A172 (cell line): ENCODE measurements around the gene FCHSD2. TPM values are rescaled to one million over a fixed set of nuclear protein-coding genes. Genes with fewer than 3 reads are reported as not detected.
"Not testable (repeated sequence)": the region's sequence is repeated elsewhere in the genome, so short reads cannot be mapped to it uniquely, and the experiment has no call there.

Source experiments
- DNase-seq: peaks from one replicate; pipeline ENCODE4 v3.0.0-alpha.2; 2015; ENCODE audit warnings: low spot score
- total RNA-seq: library from RNA; depleted of rRNA; stranded (reverse); fragments of >200 nt; shearing (Covaris generic); gene quantifications from 2 replicates; pipeline ENCODE4 v1.2.3, GENCODE V29; 2014

FCHSD2 gene
- total RNA-seq, 1 experiment from 2014 or later: 8.7 TPM

DNA sequence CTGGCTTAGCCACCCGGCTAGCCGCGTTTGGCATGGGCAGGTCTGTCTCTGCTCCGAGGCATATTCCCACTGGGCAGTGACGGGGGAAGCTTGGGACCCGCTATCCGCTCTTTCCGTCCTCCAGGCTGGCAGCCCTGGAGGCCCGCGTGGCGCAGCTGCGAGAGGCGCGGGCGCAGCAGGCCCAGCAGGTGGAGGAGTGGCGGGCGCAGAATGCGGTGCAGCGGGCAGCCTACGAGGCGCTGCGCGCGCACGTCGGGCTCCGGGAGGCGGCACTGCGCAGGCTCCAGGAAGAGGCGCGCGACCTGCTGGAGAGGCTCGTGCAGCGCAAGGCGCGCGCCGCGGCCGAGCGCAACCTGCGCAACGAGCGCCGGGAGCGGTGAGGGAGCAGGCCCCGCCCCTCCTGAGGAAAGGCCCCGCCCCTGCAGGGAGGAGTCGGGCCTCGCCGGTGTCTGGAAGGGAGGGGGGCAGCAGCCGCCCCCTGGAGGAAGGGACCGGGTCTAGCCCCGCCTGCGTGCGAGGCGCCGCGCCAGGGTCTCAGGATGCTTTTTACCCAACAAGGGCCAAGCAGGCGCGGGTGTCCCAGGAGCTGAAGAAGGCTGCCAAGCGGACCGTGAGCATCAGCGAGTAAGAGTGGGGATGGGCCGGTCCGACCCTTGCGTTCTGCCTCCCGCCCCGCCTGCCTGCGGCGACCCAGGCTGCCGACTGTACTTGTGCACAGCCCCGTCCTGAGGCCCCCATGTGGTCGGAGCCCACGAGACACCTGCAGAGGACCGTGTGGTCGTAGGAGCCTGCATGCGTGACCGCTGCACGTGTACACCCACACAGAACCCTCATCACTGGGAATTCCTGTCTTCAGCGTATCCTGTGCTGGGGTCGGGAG, 320.0 kb downstream of the FCHSD2 start:
- no peak for DNase-seq

DNA sequence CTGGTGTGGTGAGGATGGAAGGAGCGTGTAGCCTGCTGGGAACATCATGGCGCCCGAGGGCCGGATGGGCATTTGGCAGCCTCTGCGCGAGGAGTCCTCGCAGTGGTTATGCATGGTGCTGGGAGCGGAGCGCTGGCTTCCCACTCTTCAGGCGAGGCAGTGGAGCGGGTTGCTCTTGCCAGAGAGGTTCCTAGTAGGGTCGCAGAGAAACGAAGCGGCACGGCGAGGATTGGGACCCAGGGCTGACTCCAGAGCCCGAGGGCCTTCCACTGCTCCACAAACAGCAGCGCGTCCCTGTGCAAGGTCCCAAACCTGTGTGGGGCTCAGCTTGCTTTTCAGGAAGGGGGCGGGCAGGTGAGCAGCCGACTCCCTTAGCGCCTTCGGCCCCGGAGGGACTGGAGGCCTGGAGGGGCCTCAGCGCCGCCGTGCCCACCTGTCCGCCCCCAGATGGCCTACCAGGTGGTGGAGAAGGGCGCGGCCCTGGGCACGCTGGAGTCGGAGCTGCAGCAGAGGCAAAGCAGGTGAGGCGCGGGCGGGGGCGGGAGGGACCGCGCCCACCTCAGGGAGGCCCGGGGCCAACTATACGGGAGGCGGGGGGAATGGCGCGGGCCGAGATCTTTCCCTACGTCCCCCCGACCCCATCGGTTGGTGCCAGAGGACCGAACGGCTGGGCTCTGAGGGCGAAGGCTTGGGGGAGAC, 320.7 kb downstream of the FCHSD2 start:
- no peak for DNase-seq

DNA sequence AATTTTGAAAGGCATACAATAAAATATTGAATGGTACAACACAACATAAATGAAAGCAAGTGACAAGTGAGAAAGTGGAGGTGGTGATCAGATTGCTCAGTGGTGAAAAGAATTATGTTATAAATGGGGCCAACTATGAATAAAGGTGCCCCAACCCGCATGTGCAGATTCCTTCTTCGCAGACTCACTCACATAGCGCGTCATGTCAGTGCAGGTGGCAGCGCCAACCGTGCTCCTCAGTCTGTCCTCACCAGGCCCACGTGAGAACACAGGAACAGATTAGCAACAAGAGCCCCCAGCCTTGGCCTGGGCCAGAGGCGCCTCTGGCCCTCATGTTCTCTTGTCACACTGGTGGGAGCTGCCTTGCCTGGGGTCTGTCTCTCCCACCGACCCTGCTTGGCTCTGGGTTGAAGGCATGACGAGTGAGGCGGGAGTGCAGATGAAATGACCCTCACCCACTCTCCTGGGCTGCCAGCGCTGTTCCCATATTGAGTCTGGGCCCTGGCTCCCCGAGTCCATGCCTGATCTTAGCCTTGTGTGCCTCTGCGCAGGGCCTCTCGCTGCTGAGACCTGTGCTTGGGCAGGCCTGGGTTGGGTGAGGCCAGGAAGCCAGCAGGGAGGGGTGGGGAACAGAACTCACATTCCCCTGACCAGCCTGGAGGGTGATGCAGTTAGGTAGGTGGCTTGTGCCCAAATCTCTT, 321.5 kb downstream of the FCHSD2 start:
- DNase-seq: no peak

DNA sequence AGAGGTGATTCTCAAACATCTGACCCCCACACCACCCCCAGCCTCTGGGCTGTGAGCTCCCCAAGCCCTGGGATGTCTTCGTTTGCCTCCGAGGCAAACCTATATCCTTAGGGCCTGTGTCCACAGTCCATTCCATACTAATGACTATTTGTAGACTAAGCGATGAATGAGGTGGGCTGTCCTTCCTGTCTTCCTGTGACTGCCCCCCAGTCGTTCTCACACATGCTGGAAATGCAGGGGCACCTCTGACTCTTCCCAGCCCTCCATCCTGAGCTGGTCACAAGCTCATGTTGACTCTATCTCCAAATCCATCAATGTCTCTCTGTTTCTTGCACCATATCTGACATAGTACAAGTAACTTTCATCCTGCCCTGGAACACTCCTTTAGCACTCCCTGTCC, 323.1 kb downstream of the FCHSD2 start:
- DNase-seq: no peak

DNA sequence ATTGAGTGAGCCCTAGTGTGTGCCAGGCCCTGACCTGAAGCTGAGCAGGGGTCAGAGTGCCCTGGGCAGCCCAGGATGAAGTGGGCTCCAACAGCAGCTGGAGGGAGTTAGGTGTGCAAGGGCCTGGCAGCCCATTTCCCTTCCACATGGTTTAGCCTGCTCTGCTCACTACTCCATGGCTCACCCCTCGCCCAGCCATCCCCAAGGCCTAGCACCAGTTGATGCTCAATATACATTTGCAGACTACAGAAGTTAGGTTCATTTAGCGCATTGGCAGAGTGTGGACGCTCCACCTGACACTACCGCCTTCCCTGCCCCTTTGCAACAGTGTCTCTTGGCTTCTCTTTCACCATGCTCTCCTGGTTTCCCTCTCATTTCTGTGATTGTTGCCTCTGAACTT, 324.2 kb downstream of the FCHSD2 start:
- no peak for DNase-seq

DNA sequence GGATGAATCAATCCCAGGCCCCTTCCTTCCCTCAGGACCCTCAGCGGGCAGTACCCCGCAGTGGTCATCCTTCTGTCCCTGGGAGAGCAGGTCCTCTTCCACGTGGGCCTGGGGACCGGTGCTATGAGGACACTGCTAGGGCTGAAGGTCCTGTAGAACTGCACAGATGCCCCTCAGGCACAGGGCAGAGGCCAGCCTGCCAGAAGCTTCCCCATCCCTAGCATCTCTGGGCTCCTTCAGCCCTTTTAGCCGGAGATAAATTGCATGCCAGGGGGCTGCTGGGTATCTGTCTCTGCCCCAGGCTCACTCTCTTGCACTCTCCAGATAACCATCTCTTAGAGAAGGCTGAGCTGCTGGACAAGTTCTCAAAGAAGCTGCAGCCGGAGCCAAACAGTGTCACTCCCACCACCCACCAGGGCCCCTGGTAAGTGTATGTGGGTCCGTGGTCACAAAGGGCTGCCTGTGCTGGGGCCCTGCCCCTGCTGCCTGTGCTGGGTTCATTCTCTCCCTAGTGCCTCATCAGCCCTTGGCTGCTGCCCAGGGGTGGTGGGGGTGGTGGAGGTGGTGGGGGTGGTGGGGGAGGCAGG, 325.6 kb downstream of the FCHSD2 start:
- no peak for DNase-seq

DNA sequence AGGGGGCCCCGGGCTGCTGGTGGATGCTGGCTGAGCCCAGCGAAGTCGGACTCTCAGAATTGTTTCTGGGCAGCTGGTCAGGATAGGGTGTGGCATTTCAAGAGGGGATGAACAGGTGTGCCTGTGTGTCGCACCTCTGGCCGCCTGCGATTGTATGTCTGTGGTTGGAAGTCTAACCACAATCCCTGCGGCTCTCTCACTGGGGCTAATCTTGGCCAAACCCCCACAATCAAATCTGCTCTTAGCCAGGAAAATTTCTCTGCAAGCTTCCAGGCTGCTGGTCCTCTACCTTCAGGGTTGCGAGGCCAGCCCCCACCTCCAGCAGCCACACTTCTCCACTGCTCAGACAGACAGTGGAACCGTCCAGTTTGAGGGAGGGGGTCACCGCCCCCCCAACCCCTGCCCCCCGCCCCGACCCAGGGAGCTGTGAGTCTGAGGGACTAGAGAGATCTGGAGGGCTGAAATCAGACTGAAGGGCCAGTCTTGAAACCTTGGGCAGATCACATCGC, 327.0 kb downstream of the FCHSD2 start:
- peak; percentile 58 for DNase-seq

DNA sequence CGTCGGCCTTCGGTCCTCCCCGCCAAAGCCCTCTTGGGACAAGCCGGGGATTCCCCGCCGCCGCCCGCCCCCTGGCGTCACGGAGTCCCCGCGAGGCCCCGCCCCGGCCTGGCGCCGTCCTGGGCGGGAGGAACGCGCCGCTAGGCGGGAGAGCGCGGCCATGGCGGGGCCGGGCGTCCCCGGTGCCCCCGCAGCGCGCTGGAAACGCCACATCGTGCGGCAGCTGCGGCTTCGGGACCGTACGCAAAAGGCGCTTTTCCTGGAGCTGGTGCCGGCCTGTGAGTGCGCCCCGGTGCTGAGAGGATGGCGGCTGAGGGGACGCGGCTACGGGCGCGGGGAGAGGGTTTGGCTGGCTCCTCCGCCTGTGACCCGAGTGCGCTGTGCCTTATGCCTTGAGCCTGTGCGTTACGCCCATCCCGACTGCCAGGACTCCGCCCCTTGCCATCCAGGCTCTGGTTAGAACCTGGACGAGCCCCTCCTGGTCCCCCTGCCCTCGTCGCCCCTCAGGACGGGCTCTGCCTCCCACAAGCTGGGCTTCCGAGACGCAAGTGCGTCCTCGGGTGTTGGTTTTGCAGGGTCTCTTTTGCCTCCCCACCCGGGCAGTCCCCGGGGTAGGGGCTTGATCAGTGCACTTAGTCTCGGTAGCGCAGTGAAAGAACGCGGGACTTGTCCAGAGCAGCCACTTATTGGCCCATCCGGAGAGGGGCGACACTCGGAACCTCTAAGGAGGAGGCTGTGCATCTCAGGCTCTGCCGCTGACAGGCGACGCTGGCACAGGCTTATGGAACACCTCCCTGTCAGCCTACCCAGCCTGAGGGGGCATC, 327.6 kb downstream of the FCHSD2 start, which contains the start of gene ATG16L2:
ATG16L2 (plus strand) TSS at position 126 of the 824 bp plus-strand sequence; CDS start at position 161, 35 bp downstream.
- DNase-seq: peak; percentile 77

DNA sequence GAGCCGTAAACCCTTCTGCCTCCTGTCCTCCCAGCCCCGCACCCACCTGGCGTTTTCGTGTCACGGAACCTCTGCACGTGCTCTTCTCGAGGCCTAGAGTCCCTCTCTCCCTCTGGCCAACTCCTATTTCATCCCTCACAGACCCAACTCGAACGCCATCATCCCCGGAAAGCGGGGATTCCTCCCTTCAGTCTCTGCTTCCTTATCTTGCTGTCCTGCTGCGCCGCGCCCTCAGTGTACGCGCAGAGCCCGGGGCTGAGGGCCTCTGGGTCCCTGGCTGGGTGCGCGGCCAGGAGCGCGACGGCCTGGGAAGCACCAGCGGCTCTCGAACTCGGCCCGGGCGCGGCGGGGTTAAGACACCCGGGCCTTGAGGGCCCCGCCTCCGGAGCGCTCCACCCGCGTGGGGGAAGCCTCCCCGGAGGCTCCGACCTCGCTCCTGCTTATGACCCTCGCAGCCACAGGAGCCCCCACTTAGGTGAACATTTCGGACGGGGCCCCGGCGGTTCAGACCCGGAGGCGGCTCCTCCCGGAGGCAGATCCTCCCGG, 328.3 kb downstream of the FCHSD2 start:
- peak; percentile 65 for DNase-seq

DNA sequence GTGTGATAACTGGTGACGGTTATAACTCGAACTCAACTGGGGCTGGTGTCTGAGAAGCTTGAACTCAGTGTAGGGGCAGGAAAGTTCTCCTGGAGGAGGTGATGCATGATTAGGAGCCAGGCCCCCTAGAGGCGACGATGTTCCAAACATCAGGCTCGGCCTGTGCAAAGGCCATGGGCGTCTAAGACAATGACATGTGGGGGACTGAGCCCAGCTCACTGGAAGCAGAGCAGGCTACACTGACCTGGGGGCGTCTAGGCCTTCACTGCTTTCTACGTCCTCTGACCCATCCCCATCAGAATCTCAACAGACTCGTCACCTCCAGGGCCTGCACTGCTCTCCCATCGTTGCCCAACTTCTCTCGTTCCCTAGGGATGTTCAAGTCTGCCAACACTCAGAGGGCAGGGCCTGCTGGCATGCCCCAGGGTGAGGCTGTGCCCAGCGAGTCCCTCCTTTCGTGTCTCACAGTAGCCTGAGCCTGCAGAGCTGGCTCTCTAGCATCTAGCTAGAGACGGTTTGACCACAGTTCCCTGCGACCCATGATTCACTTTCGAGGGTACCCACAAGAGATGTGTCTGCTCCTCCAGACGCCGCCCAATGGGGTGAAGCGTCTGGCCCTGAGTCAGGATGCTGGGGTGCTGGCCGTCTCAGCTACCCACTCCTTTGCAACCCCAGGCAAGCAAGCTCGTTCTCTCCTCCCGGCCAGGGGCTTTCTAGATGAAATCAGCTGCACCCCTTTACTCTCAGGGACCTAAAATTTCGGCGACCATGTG, 329.0 kb downstream of the FCHSD2 start:
- peak; percentile 66 for DNase-seq

DNA sequence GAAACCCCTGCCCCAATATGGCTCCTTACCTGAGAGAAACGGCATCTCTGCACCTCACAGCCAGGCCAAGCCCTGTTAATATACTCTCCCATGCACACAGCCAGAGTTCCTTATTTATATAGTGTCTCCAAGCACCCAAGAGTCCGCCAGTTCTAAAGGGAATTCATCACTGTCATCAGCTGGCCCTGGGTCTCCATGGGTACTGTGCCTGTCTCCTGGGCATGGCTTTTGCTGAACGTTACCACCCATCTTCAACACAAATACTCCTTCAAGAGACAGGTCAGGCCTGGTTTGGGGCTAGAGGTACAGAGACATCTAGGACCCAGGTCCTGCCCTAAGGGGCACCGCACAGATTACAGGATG, 329.5 kb downstream of the FCHSD2 start:
- DNase-seq: peak; percentile 44

DNA sequence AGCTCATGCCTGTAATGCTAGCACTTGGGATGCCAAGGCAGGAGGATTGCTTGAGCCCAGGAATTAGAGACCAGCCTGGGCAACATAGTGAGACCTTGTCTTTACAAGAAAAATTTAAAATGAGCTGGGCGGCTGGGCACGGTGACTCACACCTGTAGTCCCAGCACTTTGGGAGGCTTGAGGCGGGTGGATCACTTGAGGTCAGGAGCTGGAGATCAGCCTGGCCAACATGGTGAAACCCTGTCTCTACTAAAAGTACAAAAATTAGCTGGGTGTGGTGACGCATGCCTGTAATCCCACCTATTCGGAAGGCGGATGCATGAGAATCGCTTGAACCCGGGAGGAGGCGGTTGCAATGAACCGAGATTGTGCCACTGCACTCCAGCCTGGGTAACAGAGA, 330.4 kb downstream of the FCHSD2 start:
- not testable (repeated sequence) for DNase-seq

DNA sequence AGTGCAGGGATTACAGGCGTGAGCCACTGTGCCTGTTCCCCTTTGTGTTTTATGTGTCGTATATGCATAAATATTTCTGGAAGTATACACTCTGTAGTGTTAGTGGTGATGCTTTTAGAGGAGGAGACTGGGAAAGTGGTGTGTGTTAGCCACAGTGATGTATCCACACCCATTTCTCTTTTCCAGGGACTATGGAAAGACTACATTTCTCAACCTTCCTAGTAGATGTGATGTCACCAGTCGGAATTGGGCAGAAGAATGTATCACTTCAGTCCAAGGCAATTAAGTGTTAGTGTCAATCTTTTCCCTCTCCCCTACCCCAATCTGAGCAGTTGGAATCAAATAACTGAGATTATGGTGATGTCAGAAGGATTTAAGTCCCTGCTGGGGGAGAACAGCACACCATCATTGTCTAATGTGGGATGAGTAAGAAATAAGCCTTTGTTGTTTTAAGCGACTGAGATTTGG, 333.8 kb downstream of the FCHSD2 start:
- peak; percentile 28 for DNase-seq

DNA sequence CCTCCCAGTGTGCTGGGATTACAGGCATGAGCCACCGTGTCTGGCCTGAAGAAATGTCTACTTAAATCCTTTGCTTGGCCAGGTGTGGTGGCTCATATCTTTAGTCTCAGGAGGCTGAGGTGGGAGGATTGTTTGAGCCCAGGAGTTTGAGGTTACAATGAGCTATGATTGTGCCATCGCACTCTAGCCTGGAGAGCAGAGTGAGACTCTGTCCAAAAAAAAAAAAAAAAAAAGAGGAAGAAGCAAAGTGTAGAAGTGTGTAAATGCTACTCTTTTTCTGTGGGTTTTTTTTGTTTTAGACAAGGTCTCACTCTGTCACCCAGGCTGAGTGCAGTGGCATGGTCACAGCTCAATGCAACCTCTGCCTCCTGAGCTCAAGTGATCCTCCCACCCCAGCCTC, 334.3 kb downstream of the FCHSD2 start:
- DNase-seq: no peak

DNA sequence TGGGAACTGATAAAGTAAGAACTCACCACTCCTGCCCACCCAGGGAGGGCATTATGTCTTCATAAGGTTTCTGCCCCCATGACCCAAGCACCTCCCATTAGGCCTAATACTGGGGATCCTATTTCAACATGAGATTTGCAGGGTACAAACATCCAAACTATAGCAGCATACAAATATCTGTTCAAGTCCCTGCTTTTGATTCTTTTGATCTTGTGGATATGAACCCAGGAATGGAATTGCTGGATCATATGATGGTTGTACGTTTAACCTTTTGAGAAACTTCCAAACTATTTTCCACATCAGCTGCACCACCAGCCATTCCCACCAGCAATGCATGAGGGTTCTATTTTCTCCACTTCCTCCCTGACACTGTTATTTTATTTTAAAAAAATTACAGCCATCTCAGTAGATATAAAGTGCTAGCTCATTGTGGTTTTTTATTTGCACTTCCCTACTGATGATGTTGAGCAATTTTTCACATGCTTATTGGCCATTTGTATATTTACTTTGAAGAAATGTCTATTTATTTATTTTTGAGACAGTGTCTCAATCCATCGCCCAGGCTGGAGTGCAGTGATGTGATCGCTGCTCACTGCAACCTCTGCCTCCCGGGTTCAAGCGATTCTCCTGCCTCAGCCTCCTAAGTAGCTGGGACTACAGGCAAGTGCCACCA, 335.0 kb downstream of the FCHSD2 start:
- peak; percentile 27 for DNase-seq

DNA sequence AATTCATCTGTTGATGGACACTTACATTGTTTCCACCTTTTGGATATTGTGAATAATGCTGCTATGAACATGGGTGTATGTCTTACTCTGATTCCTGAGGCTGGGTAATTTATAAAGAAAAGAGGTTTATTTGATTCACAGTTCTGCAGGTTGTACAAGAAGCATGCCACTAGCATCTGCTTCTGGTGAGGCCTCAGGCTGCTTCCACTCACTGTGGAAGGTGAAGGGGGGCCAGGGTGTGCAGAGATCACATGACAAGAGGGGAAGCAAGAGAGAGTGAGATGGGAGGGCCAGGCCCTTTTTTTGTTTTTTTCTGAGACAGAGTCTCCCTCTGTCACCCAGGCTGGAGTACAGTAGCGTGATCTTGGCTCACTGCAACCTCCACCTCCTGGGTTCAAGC, 335.7 kb downstream of the FCHSD2 start:
- not testable (repeated sequence) for DNase-seq

DNA sequence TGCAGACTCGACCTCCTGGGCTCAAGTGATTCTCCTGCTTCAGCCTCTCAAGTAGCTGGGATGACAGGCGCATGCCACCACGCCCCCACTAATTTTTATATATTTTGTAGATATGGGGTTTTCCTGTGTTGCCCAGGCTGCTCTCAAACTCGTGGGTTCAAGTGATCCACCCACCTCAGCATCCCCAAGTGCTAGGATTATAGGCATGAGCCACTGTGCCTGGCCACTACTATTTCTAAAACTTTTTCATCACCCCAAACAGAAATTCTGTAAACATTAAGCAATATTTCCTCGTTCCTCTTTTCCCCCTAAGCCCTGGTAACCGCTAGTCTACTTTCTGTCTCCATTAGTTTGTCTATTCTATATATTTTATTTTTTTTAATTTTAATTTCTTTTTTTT, 336.9 kb downstream of the FCHSD2 start:
- no peak for DNase-seq

DNA sequence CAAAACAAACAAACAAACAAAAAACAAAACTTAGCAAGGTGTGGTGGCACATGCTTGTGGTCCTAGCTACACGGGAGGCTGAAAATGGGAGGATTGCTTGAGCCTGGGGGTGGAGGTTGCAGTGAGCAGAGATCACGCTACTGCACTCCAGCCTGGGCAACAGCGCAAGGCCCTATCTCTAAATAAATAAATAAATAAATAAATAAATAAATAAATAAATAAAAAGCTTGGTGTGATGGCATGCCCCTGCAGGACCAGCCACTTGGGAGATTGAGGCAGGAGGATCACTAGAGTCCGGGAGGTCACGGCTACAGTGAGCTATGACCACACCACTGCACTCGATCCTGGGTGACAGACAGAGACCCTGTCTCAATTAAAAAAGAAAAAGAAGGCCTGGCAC, 339.3 kb downstream of the FCHSD2 start:
- no peak for DNase-seq

DNA sequence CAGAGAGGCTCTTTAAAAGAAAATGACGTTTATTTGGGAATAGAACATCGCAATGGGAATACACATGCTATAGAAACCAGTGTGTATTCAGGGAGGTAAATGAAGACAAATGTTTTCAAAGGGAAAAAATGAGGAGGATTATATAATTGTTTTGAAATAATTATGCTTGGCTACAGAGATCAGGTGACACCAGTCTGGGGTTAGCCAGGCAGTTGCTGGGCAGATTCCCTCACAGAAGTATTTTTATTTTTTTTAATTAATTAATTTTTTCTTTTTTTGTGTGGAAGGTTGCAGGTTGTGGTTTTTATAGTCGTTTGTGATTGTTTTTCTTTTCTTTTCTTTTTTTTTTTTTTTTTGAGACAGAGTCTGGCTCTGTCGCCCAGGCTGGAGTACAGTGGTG, 342.7 kb downstream of the FCHSD2 start:
- DNase-seq: no peak
